Suppressor macrophage (primary cell): ENCODE data around the gene PIH1D1.
"Not testable (repeated sequence)": the region's sequence is repeated elsewhere in the genome, so short reads cannot be mapped to it uniquely, and the experiment has no call there.

ENCODE experiments used
- DNase-seq, 4 experiments: peaks; one replicate each; pipeline ENCODE4 v3.0.0-alpha.2; 2020 to 2022

PIH1D1 gene

GRCh38 chr19:49481020-49481683 is 29.5 kb upstream of the PIH1D1 start:
- DNase-seq = no peak

GRCh38 chr19:49479975-49480628 is 28.5 kb upstream of the PIH1D1 start:
- DNase-seq = no peak

- peak in 3 of 4 experiments; percentile 44 to 68 (median 54) for DNase-seq
These were observed 24.6 kb upstream of the PIH1D1 start for GRCh38 chr19:49475995-49476880.

GRCh38 chr19:49475191-49475917 is 23.7 kb upstream of the PIH1D1 start:
- DNase-seq = no peak

DNA sequence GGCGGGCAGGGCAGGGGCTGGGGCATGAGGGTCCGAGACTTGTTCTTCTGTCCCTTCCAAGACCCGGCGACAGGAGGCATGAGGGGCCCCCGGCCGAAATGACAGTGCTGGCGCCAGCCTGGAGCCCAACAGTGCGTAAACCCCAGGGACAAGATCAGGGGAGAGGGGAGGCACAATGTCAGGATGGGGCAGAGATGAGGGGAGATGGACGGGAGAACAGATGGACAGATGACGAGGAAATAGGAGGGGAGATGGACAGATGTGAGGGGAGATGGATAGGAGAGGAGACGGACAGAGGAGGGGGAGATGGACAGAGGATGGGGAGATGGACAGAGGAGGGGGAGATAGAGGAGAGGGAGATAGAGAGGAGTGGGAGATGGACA is 22.9 kb upstream of the PIH1D1 start:
- no peak for DNase-seq

DNA sequence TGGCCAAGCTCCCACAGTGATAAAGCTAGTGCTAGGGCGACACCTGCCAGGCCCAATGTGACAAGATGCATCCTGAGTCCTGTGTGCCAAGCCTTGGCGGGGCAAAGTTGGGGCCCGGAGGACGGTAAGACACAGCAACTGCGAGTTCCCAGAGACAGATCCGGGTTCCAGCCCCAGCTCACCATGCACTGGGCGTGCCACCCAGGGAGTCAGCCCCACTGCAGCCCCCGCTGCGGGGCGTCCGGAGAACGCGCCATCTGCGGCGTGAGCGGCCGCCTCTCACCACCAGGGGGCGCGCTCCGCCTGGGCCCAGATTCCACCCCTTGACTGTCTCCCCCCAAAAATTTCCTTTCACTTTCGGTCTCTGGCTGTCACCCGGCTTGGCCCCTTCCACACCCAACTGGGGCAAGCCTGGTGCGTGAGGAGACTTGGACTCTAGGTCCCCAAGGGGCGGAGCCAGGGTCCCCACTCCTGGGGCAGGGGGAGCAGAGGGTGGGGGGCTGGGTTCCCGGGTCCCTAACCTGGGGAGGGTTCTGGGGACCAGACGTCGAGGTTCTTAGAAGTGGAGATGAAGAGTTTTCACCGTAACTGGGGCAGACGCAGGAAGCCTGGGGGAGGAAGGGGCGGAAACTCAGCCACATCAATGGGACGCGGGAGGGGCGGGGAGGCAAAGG is 22.4 kb upstream of the PIH1D1 start, which contains the start of gene FLT3LG:
FLT3LG (plus strand) TSS at position 348 of the 674 bp plus-strand sequence. CDS start 425 bp downstream, outside the sequence.
- peak; percentile 77 to 89 (median 84) for DNase-seq

GRCh38 chr19:49473501-49473867 is 21.9 kb upstream of the PIH1D1 start:
- not testable (repeated sequence) for DNase-seq

- no peak for DNase-seq
These were observed 21.3 kb upstream of the PIH1D1 start for GRCh38 chr19:49472936-49473335.

- DNase-seq = no peak
These were observed 19.0 kb upstream of the PIH1D1 start for GRCh38 chr19:49470615-49470978.

GRCh38 chr19:49469828-49470614 is 18.4 kb upstream of the PIH1D1 start:
- peak; percentile 31 to 76 (median 66) for DNase-seq

- DNase-seq = peak in 3 of 4 experiments; percentile 28 to 40 (median 37)
These were observed 17.3 kb upstream of the PIH1D1 start for GRCh38 chr19:49468746-49469447.

GRCh38 chr19:49468199-49468598 is 16.6 kb upstream of the PIH1D1 start:
- DNase-seq = no peak

DNA sequence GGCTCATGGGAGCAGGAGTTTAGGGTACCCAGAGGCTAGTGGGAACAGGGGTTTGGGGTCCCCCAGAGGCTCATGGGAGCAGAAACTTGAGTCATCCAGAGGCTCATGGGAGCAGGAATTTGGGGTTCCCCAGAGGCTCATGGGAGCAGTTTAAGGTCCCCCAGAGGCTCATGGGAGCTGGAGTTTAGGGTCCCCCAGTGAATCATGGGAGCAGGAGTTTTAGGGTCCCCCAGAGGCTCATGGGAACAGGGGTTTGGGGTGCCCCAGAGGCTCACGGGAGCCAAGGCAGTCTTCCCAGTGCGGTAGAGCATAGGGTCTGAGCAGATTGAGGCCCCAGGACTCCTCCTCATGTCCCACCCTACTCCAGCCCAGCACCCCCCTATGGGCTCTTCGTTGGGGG is 13.8 kb upstream of the PIH1D1 start:
- no peak for DNase-seq

- DNase-seq = no peak
These were observed 12.5 kb upstream of the PIH1D1 start for GRCh38 chr19:49463960-49464740.

- no peak for DNase-seq
These were observed 10.9 kb upstream of the PIH1D1 start for GRCh38 chr19:49462492-49462891.

GRCh38 chr19:49461656-49462055 is 10.0 kb upstream of the PIH1D1 start:
- no peak for DNase-seq

DNA sequence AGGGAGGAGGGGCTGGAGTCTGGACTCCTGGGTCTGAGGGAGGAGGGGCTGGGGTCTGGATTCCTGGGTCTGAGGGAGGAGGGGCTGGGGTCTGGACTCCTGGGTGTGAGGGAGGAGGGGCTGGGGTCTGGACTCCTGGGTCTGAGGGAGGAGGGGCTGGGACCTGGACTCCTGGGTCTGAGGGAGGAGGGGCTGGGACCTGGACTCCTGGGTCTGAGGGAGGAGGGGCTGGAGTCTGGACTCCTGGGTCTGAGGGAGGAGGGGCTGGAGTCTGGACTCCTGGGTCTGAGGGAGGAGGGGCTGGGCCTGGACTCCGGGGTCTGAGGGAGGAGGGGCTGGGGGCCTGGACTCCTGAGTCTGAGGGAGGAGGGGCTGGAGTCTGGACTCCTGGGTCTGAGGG is 9.5 kb upstream of the PIH1D1 start:
- not testable (repeated sequence) for DNase-seq

DNA sequence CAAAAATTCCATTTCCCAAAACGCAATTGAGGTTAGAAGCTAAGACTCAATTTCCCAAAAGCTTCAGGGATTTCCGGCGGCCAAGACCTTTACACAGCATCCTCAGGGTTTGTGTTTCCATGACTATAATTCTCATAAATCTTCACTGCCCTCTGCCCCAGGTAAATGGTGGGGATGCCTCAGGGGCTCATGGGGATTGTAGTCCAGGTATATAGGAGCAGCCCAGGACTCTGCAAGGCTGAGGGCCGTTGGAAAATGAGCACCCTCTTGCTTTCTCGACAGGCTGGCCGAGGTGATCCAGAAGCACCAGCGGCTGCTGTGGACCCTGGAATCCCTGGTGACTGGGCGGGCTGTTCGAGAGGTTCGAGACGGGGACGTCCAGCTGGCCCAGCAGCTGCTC is 7.8 kb upstream of the PIH1D1 start:
- no peak for DNase-seq

GRCh38 chr19:49458567-49458903 is 6.9 kb upstream of the PIH1D1 start:
- DNase-seq = no peak

GRCh38 chr19:49456326-49456725 is 4.7 kb upstream of the PIH1D1 start:
- DNase-seq = peak in 1 of 4 experiments; percentile 25
